ENCODE measurements around the gene TNPO3. TPM values are rescaled to one million over a fixed set of nuclear protein-coding genes. Genes with fewer than 3 reads are reported as not detected.
"Not testable (repeated sequence)": the region's sequence is repeated elsewhere in the genome, so short reads cannot be mapped to it uniquely, and the experiment has no call there.

The TNPO3 gene
- total RNA-seq, 3 donors from 2014 or later = 36.4 to 42.7 (median 36.6) TPM

DNA sequence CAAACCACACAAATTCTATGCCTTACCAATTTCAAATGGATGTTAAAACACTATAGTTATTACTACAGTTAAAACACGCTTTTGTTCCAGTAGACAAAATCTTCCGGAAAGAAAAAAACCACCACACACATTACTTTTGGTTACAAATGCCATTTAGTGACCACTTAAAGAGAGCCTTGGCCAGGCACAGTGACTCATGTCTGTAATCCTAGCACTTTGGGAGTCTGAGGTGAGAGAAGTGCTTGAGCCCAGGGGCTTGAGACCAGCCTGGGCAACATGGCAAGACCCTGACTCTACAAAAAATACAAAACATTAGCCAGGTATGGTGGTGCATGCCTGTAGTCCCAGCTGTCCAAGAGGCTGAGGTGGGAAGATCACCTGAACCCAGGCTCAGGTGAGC, 7.2 kb downstream of the TNPO3 start:
- Histone ChIP-seq H3K27me3 (no peaks in the 10 kb centered on the region), H3K9me3 (no peaks in the 10 kb centered on the region), H3K4me3 (no peak overlapping the region), H3K36me3 (no peaks in the 10 kb centered on the region), H3K27ac (no peak overlapping the region), H3K4me1 (peaks cover under 1 to 8% of the 10 kb centered on the region in 2 donors)
- intact Hi-C loops (cut with DNase I; ENCODE audit: low total_unique reads) = no loop called here
- no peak for DNase-seq (ENCODE audit: low spot score in 2 of 2)
- TF ChIP-seq POLR2A (IDR thresholded peaks at IDR 0.05) = no peak

DNA sequence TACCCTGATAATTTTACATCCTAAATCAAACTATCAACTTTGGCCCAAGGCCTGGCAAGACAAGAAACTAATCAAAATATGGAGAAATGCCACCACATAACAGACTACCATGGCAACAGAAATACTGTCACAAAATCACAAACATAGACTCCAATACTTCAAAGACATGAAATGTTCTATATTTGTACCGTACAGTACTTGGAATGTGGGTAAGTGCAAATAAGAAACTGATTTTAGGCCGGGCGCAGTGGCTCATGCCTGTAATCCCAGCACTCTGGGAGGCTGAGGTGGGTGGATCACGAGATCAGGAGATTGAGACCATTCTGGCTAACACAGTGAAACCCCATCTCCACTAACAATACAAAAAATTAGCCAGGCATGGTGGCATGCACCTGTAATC, 9.2 kb downstream of the TNPO3 start:
- DNase-seq (ENCODE audit: low spot score in 2 of 2) = no peak
- no peak overlapping the region for H3K27ac ChIP-seq
- intact Hi-C loops (cut with DNase I; ENCODE audit: low total_unique reads) = no loop called here
- no peaks in the 10 kb centered on the region for H3K27me3 ChIP-seq
- H3K4me3 ChIP-seq = no peak overlapping the region
- H3K36me3 ChIP-seq = no peaks in the 10 kb centered on the region
- H3K4me1 ChIP-seq = peaks cover 0 to 5% of the 10 kb centered on the region in 2 donors
- TF ChIP-seq, protein P1, sequence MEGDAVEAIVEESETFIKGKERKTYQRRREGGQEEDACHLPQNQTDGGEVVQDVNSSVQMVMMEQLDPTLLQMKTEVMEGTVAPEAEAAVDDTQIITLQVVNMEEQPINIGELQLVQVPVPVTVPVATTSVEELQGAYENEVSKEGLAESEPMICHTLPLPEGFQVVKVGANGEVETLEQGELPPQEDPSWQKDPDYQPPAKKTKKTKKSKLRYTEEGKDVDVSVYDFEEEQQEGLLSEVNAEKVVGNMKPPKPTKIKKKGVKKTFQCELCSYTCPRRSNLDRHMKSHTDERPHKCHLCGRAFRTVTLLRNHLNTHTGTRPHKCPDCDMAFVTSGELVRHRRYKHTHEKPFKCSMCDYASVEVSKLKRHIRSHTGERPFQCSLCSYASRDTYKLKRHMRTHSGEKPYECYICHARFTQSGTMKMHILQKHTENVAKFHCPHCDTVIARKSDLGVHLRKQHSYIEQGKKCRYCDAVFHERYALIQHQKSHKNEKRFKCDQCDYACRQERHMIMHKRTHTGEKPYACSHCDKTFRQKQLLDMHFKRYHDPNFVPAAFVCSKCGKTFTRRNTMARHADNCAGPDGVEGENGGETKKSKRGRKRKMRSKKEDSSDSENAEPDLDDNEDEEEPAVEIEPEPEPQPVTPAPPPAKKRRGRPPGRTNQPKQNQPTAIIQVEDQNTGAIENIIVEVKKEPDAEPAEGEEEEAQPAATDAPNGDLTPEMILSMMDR (IDR thresholded peaks at IDR 0.05) = no peak
- TF ChIP-seq POLR2AphosphoS5 (IDR thresholded peaks at IDR 0.05) (no peak), POLR2A (IDR thresholded peaks at IDR 0.05) (no peak)
- H3K9me3 ChIP-seq = no peaks in the 10 kb centered on the region

DNA sequence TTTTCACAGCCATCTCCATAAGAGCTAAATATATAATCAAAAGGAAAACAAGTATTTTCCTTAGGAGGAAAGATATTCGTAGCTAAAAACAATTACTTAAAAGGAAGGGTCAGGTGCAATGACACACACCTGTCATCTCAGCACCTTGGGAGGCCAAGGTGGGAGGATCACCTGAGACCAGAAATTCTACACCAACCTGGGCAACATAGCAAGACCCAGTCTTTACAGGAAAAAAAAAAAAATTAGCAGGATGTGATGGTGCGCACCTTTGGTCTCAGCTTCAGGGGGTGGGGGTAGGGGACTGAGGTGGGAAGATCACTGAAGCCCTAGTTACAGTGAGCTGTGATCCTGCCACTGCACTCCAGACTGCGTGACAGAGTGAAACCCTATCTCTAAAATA, 11.9 kb downstream of the TNPO3 start:
- intact Hi-C loops (cut with DNase I; ENCODE audit: low total_unique reads) = no loop called here
- H3K4me1 ChIP-seq = peaks cover 0 to 5% of the 10 kb centered on the region in 2 donors
- H3K27ac ChIP-seq = no peak overlapping the region
- no peaks in the 10 kb centered on the region for H3K27me3 ChIP-seq
- no peak for DNase-seq (ENCODE audit: low spot score in 2 of 2)
- no peak overlapping the region for H3K4me3 ChIP-seq
- no peaks in the 10 kb centered on the region for H3K9me3 ChIP-seq
- TF ChIP-seq, protein P1 (IDR thresholded peaks at IDR 0.05) = no peak
- TF ChIP-seq POLR2A (IDR thresholded peaks at IDR 0.05) = no peak
- no peak for TF ChIP-seq POLR2AphosphoS5 (IDR thresholded peaks at IDR 0.05)
- H3K36me3 ChIP-seq = no peaks in the 10 kb centered on the region

DNA sequence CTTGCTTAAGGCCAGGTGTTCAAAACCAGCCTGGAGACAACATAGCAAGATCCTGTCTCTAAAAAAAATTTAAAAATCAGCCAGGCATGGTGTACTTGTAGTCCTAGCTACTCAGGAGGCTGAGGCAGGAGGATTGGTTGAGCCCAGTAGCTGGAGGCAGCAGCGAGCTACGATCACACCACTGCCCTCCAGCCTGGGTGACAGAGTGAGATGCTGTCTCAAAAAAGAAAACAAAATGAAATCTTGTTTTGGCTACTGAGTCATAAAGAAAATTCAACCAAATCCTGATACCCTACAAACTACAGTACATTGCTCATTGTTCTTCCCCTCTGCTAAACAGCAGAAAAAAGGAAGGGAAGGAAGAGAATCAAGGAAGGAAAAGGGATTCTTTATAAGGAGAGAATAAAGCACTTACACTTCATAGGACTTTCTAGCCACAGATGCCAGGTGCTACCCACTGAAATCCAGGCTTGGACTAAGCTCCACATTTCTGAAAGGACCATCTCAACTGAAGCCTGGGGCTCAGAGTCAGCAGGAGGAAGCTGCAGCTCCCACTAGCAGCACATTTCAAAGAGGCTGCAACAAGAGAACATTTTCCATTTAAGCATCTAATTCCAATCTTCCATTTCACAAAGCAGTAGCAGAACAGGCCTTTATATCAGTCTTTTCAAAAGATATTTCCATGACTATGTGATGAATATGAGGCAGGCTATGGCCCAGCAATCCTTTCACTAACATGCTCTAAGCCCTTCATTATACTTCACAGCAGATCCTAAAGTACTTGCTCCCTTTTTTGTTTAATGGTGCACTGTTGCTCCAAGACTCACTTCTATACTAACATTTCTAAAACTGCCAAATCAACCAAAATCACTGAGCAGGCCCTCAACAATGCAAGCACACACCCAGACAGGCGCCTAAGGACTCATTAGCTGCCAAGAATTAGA, 13.5 kb downstream of the TNPO3 start:
- no peak for DNase-seq (ENCODE audit: low spot score in 2 of 2)
- Histone ChIP-seq H3K9me3 (no peaks in the 10 kb centered on the region), H3K27ac (no peak overlapping the region), H3K27me3 (no peaks in the 10 kb centered on the region), H3K36me3 (no peaks in the 10 kb centered on the region), H3K4me3 (no peak overlapping the region), H3K4me1 (peaks cover 0 to 5% of the 10 kb centered on the region in 2 donors)
- TF ChIP-seq POLR2A (IDR thresholded peaks at IDR 0.05) (no peak), POLR2AphosphoS5 (IDR thresholded peaks at IDR 0.05) (no peak)
- TF ChIP-seq, protein P1 (IDR thresholded peaks at IDR 0.05) = no peak
- intact Hi-C loops (cut with DNase I; ENCODE audit: low total_unique reads) = no loop called here

DNA sequence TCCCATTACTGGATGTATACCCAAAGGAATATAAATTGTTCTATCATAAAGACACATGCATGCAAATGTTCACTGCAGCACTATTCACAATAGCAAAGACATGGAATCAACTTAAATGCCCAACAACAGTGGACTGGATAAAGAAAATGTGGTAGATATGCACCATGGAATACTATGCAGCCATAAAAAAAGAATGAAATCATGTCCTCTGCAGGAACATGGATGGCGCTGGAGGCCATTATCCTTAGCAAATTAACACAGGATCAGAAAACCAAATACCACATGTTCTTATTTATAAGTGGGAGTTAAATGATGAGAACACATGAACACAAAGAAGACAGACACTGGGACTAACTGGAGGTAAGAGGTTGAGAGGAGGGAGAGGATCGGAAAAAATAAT, 16.4 kb downstream of the TNPO3 start:
- intact Hi-C loops (cut with DNase I; ENCODE audit: low total_unique reads); H3K36me3 ChIP-seq; H3K4me1 ChIP-seq; H3K27me3 ChIP-seq; H3K4me3 ChIP-seq; H3K27ac ChIP-seq; DNase-seq (ENCODE audit: low spot score in 2 of 2); H3K9me3 ChIP-seq: not testable (repeated sequence)

DNA sequence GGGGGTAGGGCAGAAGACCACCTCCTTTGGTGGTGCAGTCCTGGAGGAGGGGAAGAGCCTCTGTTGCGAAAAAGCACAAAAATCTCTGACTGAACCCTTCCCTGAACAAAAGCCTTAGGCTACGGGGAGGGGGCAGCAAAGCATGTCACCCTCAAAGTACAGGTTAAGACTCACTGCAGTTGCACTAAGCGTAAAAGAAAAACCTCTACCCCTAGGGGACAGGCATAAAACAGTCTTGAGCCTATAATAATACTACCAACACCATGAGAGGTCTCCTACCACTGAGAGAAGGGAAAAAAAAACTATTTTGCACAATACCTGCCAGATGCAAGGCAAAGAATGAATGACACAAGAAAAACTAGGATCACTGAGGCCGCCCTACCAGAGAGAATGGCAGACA, 17.3 kb downstream of the TNPO3 start:
- H3K4me3 ChIP-seq = no peak overlapping the region
- DNase-seq (ENCODE audit: low spot score in 2 of 2) = no peak
- TF ChIP-seq, protein P1 (IDR thresholded peaks at IDR 0.05) = no peak
- TF ChIP-seq POLR2AphosphoS5 (IDR thresholded peaks at IDR 0.05) (no peak), POLR2A (IDR thresholded peaks at IDR 0.05) (no peak)
- H3K9me3 ChIP-seq = no peaks in the 10 kb centered on the region
- no peaks in the 10 kb centered on the region for H3K27me3 ChIP-seq
- H3K27ac ChIP-seq = no peak overlapping the region
- intact Hi-C loops (cut with DNase I; ENCODE audit: low total_unique reads) = no loop called here
- H3K36me3 ChIP-seq = no peaks in the 10 kb centered on the region
- no peaks in the 10 kb centered on the region for H3K4me1 ChIP-seq

Data from breast epithelium (tissue), 4 donors.